ENCODE measurements around the gene P2RY4. TPM values are rescaled to one million over a fixed set of nuclear protein-coding genes. Genes with fewer than 3 reads are reported as not detected.
"Not testable (repeated sequence)": the region's sequence is repeated elsewhere in the genome, so short reads cannot be mapped to it uniquely, and the experiment has no call there.

P2RY4 gene
- total RNA-seq, 2 donors from 2014 or later = not detected

GRCh38 chrX:70254063-70254400, 6.0 kb downstream of the P2RY4 start:
- Histone ChIP-seq H3K4me1 (no peaks in the 10 kb centered on the region), H3K4me3 (no peak overlapping the region), H3K27ac (no peak overlapping the region), H3K36me3 (no peaks in the 10 kb centered on the region), H3K27me3 (no peaks in the 10 kb centered on the region), H3K9me3 (no peaks in the 10 kb centered on the region)
- TF ChIP-seq CTCF (IDR thresholded peaks at IDR 0.05) = no peak
- DNase-seq (ENCODE audit: low spot score) = no peak

- Histone ChIP-seq H3K4me3 (no peak overlapping the region), H3K4me1 (no peaks in the 10 kb centered on the region), H3K36me3 (no peaks in the 10 kb centered on the region), H3K27ac (no peak overlapping the region), H3K27me3 (no peaks in the 10 kb centered on the region), H3K9me3 (no peaks in the 10 kb centered on the region)
- no peak for DNase-seq (ENCODE audit: low spot score)
- TF ChIP-seq CTCF (IDR thresholded peaks at IDR 0.05) = no peak
Measured at GRCh38 chrX:70253377-70254062, 6.5 kb downstream of the P2RY4 start.

GRCh38 chrX:70252491-70252890, 7.5 kb downstream of the P2RY4 start:
- DNase-seq (ENCODE audit: low spot score) = no peak
- no peak for TF ChIP-seq CTCF (IDR thresholded peaks at IDR 0.05)
- no peaks in the 10 kb centered on the region for H3K4me1 ChIP-seq
- H3K9me3 ChIP-seq = no peaks in the 10 kb centered on the region
- H3K4me3 ChIP-seq = no peak overlapping the region
- H3K36me3 ChIP-seq = no peaks in the 10 kb centered on the region
- no peaks in the 10 kb centered on the region for H3K27me3 ChIP-seq
- H3K27ac ChIP-seq = no peak overlapping the region

- Histone ChIP-seq H3K27me3 (no peaks in the 10 kb centered on the region), H3K9me3 (no peaks in the 10 kb centered on the region), H3K27ac (no peak overlapping the region), H3K4me3 (no peak overlapping the region), H3K4me1 (no peaks in the 10 kb centered on the region), H3K36me3 (no peaks in the 10 kb centered on the region)
- DNase-seq (ENCODE audit: low spot score) = no peak
- TF ChIP-seq CTCF (IDR thresholded peaks at IDR 0.05) = no peak
Measured at GRCh38 chrX:70247252-70247651, 12.8 kb downstream of the P2RY4 start.

GRCh38 chrX:70244881-70245280, 15.1 kb downstream of the P2RY4 start:
- no peak for TF ChIP-seq CTCF (IDR thresholded peaks at IDR 0.05)
- DNase-seq (ENCODE audit: low spot score) = no peak
- H3K27me3 ChIP-seq = no peaks in the 10 kb centered on the region

GRCh38 chrX:70243601-70244000, 16.4 kb downstream of the P2RY4 start:
- not testable (repeated sequence) for H3K4me1 ChIP-seq; DNase-seq (ENCODE audit: low spot score); H3K27ac ChIP-seq; H3K27me3 ChIP-seq; H3K36me3 ChIP-seq; H3K4me3 ChIP-seq; H3K9me3 ChIP-seq

More at GRCh38 chrX:70244881-70245280, 15.1 kb downstream of the P2RY4 start:
- no peaks in the 10 kb centered on the region for H3K9me3 ChIP-seq
- no peak overlapping the region for H3K27ac ChIP-seq
- no peaks in the 10 kb centered on the region for H3K4me1 ChIP-seq
- H3K36me3 ChIP-seq = no peaks in the 10 kb centered on the region
- H3K4me3 ChIP-seq = no peak overlapping the region

All from right atrium auricular region (tissue), 2 donors.